HepG2 (cell line): ENCODE results near the gene PPP6R2. TPM values are rescaled to one million over a fixed set of nuclear protein-coding genes. Genes with fewer than 3 reads are reported as not detected.

Experiments used
- ARID5B ChIP-seq: IDR thresholded peaks from 2 replicates; pipeline ENCODE4 v1.4.0; 2020; ENCODE audit warnings: mild to moderate bottlenecking, missing genetic modification reagents
- GABPA ChIP-seq, 2 experiments: IDR thresholded peaks; 2 replicates each; pipeline ENCODE4 v1.6.1; 2011 to 2016; ENCODE audit warnings: low read depth in 2 of 2, low read length in 1 of 2, missing biosample characterization in 1 of 2, missing genetic modification characterization in 1 of 2
- HMGXB4 ChIP-seq, 2 experiments: sonication (generic) in 1 of 2; formaldehyde crosslinking in 1 of 2; IDR thresholded peaks; 2 replicates each; pipeline versions ENCODE4 v1.4.0 to v1.6.1; 2018 to 2020; ENCODE audit warnings: missing genetic modification reagents in 2 of 2, borderline replicate concordance in 1 of 2, low read depth in 1 of 2, mild to moderate bottlenecking in 1 of 2, missing biosample characterization in 1 of 2
- MED1 ChIP-seq: sonication (generic); formaldehyde crosslinking; IDR thresholded peaks from 2 replicates; pipeline ENCODE4 v1.4.0; 2020; ENCODE audit warnings: missing genetic modification reagents
- MXD4 ChIP-seq: IDR thresholded peaks from 2 replicates; pipeline ENCODE4 v1.6.1; 2016; ENCODE audit warnings: mild to moderate bottlenecking, missing biosample characterization, missing genetic modification reagents
- RARA ChIP-seq: IDR thresholded peaks from 2 replicates; pipeline ENCODE4 v1.6.1; 2016; ENCODE audit warnings: missing genetic modification reagents, missing compliant biosample characterization
- SIN3A ChIP-seq: IDR thresholded peaks from 2 replicates; pipeline ENCODE4 v1.6.1; 2011; ENCODE audit warnings: low read depth, mild to moderate bottlenecking, control low read depth, low read length, borderline replicate concordance
- SPEN ChIP-seq: sonication (generic); formaldehyde crosslinking; IDR thresholded peaks from 2 replicates; pipeline ENCODE4 v1.5.1; 2020; ENCODE audit warnings: low read depth, mild to moderate bottlenecking, missing genetic modification reagents
- TFDP1 ChIP-seq: IDR thresholded peaks from 2 replicates; pipeline ENCODE4 v1.6.1; 2016; ENCODE audit warnings: missing compliant biosample characterization, missing genetic modification reagents, borderline replicate concordance
- U2AF2 ChIP-seq: fragments of 200-400 bp; formaldehyde crosslinking; IDR thresholded peaks from 2 replicates; pipeline ENCODE4 v1.6.1; 2017; ENCODE audit warnings: low read depth, mild to moderate bottlenecking, low read length
- ZNF230 ChIP-seq: sonication (generic); formaldehyde crosslinking; IDR thresholded peaks from 2 replicates; pipeline ENCODE4 v1.4.0; 2020; ENCODE audit warnings: mild to moderate bottlenecking, missing genetic modification reagents
- ZNF512B ChIP-seq: sonication (generic); formaldehyde crosslinking; IDR thresholded peaks from 2 replicates; pipeline ENCODE4 v1.5.1; 2020; ENCODE audit warnings: missing genetic modification reagents, mild to moderate bottlenecking, borderline replicate concordance
- ZNF556 ChIP-seq: sonication (generic); formaldehyde crosslinking; IDR thresholded peaks from 2 replicates; pipeline ENCODE4 v1.4.0; 2020; ENCODE audit warnings: mild to moderate bottlenecking, missing genetic modification reagents, borderline replicate concordance
- ZNF644 ChIP-seq: IDR thresholded peaks from 2 replicates; pipeline ENCODE4 v1.6.1; 2016; ENCODE audit warnings: low read depth
- ZNF691 ChIP-seq: sonication (generic); formaldehyde crosslinking; IDR thresholded peaks from 2 replicates; pipeline ENCODE4 v1.4.0; 2020; ENCODE audit warnings: missing genetic modification reagents, low read depth, mild to moderate bottlenecking, borderline replicate concordance
- polyA plus RNA-seq, 8 experiments: library from polyadenylated mRNA; depleted of rRNA in 3 of 8; stranded (reverse) in 7 of 8; unstranded in 1 of 8; fragments of >200 nt; fragmentation: Illumina TruSeq in 4 of 8; extraction: Trizol in 4 of 8; gene quantifications; 2 replicates each; pipeline versions ENCODE4 v1.2.1 to v1.2.3, GENCODE V29; 2011 to 2016; ENCODE audit warnings: low read depth in 4 of 8, missing spikeins in 1 of 8, mixed read lengths in 1 of 8; ENCODE audit not compliant: insufficient read depth in 1 of 8
- total RNA-seq, 5 experiments: library from RNA; depleted of rRNA; stranded (reverse); fragments of >200 nt; fragmentation: Illumina TruSeq; extraction: Trizol; gene quantifications; 2 replicates each; pipeline ENCODE4 v1.2.3, GENCODE V29; 2016; ENCODE audit warnings: low read depth in 1 of 5

PPP6R2 gene
- total and polyA plus RNA-seq, 2 of the 13 experiments (the other 11 are each of a cell fraction or from before 2014, with no cell fraction given) = 55.0 to 102 TPM

- TF ChIP-seq TFDP1 (0 out of 2 replicates have a peak, but pooled peaks have one; percentile 17), ZNF230 (no peak), ARID5B (CRISPR knock-in tag) (0 out of 2 replicates have a peak, but pooled peaks have one; percentile 18), HMGXB4 (CRISPR knock-in tag; IDR thresholded peaks at IDR 0.05; ENCODE audit: borderline replicate concordance in 1 of 2, low read depth in 1 of 2) (0 out of 4 replicates have a peak, but pooled peaks of 1 of the 2 experiments have one; percentile 22), RARA (CRISPR knock-in tag) (peak; percentile 84), SIN3A (no peak), MED1 (CRISPR knock-in tag) (peak; percentile 66), U2AF2 (no peak), MXD4 (CRISPR knock-in tag) (no peak), ZNF512B (CRISPR knock-in tag) (no peak), SPEN (CRISPR knock-in tag) (0 out of 2 replicates have a peak, but pooled peaks have one; percentile 44), ZNF556 (CRISPR knock-in tag) (0 out of 2 replicates have a peak, but pooled peaks have one; percentile 31), GABPA (IDR thresholded peaks at IDR 0.05; ENCODE audit: low read depth, low read length) (peak; percentile 33), GABPA (CRISPR knock-in tag; IDR thresholded peaks at IDR 0.05; ENCODE audit: low read depth) (peak; percentile 68), ZNF691 (CRISPR knock-in tag) (0 out of 2 replicates have a peak, but pooled peaks have one; percentile 30), ZNF644 (CRISPR knock-in tag) (no peak)
Measured at GRCh38 chr22:50314455-50315288, 28.5 kb upstream of the PPP6R2 start (continued).
